Myocyte (in vitro differentiated cells): ENCODE measurements around the gene UACA. TPM values are rescaled to one million over a fixed set of nuclear protein-coding genes. Genes with fewer than 3 reads are reported as not detected.
"Not testable (repeated sequence)": the region's sequence is repeated elsewhere in the genome, so short reads cannot be mapped to it uniquely, and the experiment has no call there.

Experiments used
- DNase-seq: peaks from one replicate; pipeline ENCODE4 v3.0.0-alpha.2; 2012; ENCODE audit warnings: low read depth
- total RNA-seq: library from RNA; depleted of rRNA; stranded (reverse); fragments of >200 nt; gene quantifications from 2 replicates; pipeline ENCODE4 v1.2.3, GENCODE V29; 2014

The UACA gene
- total RNA-seq, 1 donor from 2014 or later = 45.4 TPM

DNA sequence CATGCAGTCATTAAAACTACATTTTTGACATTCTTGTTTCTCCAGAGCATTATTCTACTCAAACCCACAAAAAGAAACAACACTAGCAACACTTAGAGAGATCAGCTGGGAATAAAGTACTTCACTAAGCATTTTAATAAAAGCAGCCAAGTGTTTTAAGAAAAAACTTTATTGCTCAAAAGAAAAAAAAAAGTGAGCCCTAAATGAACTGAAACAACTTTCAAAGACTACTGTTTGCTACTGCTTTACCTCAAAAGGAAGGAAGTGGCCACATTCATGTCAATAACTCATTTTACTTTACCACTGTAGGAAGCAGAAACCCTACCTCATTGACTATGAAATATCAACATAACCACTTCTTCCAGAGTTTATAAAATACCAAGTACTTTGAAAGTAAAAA, 91.3 kb downstream of the UACA start:
- no peak for DNase-seq

GRCh38 chr15:70670680-70671079, 92.7 kb downstream of the UACA start:
- DNase-seq = no peak

DNA sequence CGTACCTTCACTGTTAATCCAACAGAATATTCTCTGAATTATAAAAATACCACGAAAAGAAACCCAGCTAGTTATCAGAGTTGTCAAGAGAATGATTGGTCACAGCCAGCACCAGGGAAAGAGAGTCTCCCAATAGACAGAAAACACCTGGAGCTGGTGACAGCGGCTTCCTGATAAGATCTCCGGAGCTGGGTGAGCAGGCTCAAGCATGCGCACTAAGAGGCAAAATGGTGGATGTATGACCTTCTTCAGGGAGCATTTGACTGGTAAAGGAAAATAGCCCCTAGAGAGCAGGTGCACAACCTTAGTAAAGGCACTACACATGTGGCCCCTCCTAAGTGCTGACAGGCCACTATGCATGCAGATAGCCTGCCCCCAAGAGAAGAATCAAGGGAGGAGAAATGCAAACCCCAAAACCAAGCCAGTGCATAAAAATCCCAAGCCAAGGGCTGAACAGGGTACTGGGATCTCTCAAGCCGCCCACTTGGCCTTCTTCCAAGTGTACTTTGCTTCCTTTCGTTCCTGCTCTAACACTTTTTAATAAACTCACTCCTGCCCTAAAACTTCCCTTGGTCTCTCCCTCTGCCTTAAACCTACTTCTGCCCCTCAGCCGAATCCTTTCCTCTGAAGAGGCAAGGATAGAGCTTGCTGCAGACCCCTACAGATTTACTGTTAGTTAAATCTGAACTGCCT, 93.2 kb downstream of the UACA start:
- no peak for DNase-seq

DNA sequence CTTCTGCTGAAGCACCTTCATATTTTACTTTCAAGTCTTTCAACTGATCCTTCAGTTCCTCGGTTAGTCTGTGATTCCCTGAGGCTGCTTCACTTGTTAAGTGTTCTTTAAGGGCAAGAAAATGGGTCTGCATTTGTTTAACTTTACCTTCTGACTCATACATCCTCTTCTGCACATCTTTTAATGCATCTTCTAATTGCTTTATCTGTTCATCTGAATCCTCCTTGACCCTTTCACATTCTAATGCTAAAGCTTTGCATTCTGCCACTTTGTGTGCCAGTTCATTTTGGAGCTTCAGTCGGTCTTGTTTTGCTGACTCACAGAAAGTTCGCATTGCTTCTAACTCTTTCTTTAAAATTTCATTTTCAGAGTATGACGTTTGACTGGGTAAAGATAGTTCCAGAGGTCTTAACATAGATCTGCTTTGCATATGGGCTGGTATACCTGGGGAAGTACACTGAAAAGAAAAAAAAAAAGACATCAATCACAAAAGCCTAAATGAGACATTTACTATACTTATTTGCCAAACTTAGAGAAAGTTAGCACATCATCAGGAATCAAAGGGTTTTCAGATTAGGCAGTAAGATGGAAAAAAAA, 94.3 kb downstream of the UACA start:
- DNase-seq = no peak

- DNase-seq = no peak
These were observed 97.8 kb downstream of the UACA start for GRCh38 chr15:70665599-70665998.

- DNase-seq = no peak
These were observed 98.9 kb downstream of the UACA start for GRCh38 chr15:70664494-70664893.

GRCh38 chr15:70663069-70663468, 100.3 kb downstream of the UACA start:
- DNase-seq = not testable (repeated sequence)

- no peak for DNase-seq
These were observed 103.7 kb downstream of the UACA start for GRCh38 chr15:70659662-70660061.

DNA sequence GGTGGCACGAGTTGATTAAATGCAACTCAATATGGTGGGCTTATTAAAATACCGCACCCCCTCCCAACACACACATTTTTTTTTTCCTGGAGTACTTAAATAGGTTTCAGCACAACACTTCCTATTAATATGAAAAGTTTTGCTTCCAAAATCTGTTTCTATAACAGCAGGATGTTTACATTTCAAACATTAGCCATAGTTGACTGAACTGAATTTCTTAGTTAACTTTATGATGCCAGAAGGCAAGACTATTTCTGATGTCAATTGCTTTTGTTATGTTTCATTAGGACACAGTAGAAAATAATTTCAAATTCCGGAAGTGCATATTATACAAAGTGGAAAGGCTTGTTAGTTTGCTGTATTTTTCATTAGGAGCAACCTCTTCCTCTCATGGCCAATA, 104.7 kb downstream of the UACA start:
- DNase-seq = no peak

- DNase-seq = no peak
These were observed 109.9 kb downstream of the UACA start for GRCh38 chr15:70653426-70653825.

- DNase-seq = no peak
These were observed 111.0 kb downstream of the UACA start for GRCh38 chr15:70652341-70652740.

DNA sequence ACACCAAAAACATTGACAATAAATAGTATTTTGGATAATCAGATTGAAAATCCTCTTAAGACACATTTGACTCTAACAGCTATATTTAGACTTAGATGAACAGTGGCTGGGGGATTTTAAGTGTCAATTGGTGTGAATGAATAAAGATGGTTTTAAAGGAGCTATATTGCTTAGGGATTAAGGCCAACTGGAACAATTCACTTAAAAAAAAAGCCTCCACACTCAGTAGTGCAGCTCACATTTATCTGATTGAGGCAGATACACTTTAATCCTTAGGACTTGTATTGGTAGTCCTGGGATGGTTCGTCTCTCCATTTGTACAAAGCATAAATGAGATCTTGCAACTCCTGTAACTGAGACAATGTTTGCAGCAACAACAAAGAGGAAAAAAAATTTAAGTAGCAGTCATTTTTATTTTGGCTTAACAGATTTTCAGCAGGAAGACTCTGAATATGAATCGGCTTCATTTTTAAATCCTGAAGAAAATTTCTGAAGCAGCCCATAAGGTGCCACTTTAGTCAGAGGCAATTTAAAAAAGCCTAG, 112.0 kb downstream of the UACA start:
- DNase-seq = no peak

DNA sequence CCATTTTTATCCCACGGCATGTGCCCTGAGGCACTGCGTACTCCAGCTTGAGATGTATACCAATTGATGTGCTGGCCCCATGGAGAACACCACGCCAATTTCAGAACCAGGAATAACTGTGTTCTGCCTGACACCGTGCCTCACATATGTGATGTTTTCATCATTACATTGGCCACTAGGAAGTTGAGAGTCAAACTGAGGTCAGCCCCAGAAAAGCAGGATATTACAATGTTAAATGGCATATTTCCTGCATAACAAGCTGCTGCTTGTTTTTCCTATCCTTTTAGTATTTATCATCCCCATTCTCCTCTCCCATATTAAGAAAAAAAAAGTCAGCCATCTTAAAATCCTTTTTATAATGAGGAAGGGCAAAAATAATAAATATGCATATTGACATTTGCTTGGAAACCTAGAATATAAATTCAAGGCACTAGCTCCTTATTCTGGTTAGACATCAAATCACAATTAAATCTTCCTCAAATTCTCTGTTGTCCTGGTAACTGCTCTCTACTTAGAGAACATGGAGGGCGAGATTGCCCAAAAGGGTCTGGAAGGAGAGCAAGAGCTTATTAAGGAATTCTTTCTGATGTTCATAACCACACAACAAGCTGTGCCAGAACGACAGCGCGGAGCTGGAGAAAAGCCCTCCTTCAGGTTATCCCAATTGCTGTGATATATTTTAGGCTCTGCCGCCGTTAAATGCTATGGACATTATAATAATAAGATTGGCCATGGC, 112.6 kb downstream of the UACA start:
- no peak for DNase-seq

GRCh38 chr15:70647396-70647795, 116.0 kb downstream of the UACA start:
- DNase-seq = peak; percentile 12

- DNase-seq = no peak
These were observed 117.2 kb downstream of the UACA start for GRCh38 chr15:70646169-70646568.

- no peak for DNase-seq
These were observed 119.6 kb downstream of the UACA start for GRCh38 chr15:70643783-70644125.

DNA sequence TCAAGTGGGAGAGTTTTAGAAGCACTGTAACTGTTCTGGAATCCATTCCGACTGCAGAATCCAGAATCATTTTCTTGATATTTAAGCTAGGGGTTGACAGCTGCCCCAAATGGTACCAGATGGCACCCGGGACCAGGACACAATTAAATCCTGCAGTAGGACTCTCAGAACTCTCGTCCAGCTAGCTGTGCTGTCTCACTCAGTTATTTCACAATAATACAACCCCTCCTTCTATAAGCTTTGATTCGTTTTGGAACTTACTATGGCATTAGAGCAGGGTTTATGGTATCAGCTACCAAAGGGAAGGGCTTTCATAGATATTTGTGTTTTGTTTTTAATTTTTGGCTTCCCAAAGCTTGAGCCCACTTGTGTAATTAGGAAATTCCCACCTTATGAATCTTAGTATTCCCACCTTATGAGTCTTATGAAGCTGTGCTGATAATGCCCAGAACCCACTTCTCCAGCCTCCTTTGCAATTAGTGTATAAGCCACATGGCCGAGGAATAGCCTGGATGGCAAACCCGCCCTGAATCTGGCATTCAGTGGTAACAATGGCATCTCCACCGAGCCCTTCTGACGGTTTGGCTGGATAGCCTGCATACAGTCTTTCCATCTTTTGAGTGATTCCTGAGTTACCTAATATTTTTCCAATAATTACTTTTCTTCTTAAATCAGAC, 120.1 kb downstream of the UACA start:
- peak; percentile 12 for DNase-seq

GRCh38 chr15:70636540-70637165, 126.7 kb downstream of the UACA start:
- DNase-seq = peak; percentile 33

- DNase-seq = no peak
These were observed 127.5 kb downstream of the UACA start for GRCh38 chr15:70635895-70636294.

DNA sequence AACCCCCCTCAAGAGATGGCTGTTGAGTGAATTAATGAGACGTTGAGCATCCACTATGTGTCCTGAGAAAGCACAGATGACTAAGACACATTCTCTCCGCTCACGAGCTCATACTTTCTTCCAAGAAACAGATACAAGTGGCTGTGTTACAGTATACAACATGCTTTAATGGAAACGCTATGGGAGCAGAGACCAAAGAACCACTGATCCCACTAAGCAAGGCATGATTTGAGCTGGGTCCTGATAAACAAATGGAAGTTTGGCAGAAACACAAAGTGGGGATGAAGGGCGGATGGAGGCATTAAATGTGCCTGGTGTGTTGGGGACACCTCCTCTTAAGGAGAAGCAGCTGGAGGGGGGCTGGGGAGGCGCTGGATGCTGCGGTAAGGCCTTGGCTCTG, 129.4 kb downstream of the UACA start:
- no peak for DNase-seq

GRCh38 chr15:70633103-70633831, 130.1 kb downstream of the UACA start:
- DNase-seq = no peak
